Adrenal gland (tissue), 5 donors: ENCODE results near the gene SV2C.

Source experiments
- POLR2A ChIP-seq, 2 donors: fragments of 450-650 bp; IDR thresholded peaks; one replicate each; pipeline ENCODE4 v1.6.1; 2017; ENCODE audit warnings: antibody characterized with exemption in 2 of 2, mild to moderate bottlenecking in 2 of 2, moderate library complexity in 1 of 2
- TF ChIP-seq, protein P1 (sequence below), 6 experiments: fragments of 450-650 bp in 4 of 6; fragments of 200-600 bp in 2 of 6; sonication (generic) in 1 of 6; IDR thresholded peaks; 1 replicate in 5 of 6; 2 replicates in 1 of 6; pipeline versions ENCODE4 v1.5.1 to v1.8.0; 2016 to 2021; ENCODE audit warnings: antibody characterized with exemption in 6 of 6, mild to moderate bottlenecking in 2 of 6, moderate library complexity in 1 of 6
- donor health status: DM: no; HTN: no; CAD: no.

DNA sequence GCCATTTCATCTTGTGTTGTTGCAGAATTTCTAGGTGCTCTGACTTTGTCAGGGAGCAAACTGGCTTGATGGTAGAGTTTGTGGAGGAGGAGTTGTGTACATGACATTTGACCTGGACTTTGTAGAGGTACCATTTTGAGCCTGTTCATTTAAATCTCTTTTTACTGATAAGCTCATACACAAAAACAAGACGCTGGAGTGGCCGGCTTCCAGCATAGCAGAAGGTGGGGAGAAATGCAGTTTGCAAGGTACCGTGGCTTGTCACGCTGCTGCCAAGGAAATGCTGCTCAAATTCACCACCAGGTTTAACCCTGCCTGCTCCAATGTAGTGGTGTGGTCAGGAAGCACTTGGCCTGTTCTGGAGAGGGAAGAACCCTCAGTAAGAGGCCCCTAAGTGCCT is 301.0 kb downstream of the SV2C start:
- TF ChIP-seq, protein P1, sequence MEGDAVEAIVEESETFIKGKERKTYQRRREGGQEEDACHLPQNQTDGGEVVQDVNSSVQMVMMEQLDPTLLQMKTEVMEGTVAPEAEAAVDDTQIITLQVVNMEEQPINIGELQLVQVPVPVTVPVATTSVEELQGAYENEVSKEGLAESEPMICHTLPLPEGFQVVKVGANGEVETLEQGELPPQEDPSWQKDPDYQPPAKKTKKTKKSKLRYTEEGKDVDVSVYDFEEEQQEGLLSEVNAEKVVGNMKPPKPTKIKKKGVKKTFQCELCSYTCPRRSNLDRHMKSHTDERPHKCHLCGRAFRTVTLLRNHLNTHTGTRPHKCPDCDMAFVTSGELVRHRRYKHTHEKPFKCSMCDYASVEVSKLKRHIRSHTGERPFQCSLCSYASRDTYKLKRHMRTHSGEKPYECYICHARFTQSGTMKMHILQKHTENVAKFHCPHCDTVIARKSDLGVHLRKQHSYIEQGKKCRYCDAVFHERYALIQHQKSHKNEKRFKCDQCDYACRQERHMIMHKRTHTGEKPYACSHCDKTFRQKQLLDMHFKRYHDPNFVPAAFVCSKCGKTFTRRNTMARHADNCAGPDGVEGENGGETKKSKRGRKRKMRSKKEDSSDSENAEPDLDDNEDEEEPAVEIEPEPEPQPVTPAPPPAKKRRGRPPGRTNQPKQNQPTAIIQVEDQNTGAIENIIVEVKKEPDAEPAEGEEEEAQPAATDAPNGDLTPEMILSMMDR (IDR thresholded peaks at IDR 0.05), result no peak
- TF ChIP-seq POLR2A (IDR thresholded peaks at IDR 0.05), result no peak
